Measurements from ENCODE around the gene ACTRT3.
"Not testable (repeated sequence)": the region's sequence is repeated elsewhere in the genome, so short reads cannot be mapped to it uniquely, and the experiment has no call there.

ACTRT3 gene

GRCh38 chr3:169772305-169772896, 3.0 kb upstream of the ACTRT3 start:
- peak; percentile 53 to 59 for DNase-seq

GRCh38 chr3:169771497-169772304, 2.3 kb upstream of the ACTRT3 start:
- peak; percentile 40 to 52 for DNase-seq

- DNase-seq = peak; percentile 86 to 92
Measured at GRCh38 chr3:169764882-169765612, 4.3 kb downstream of the ACTRT3 start, which contains the start of gene TERC. Gene TERC (minus strand): TSS chr3:169765060.

- peak; percentile 55 for DNase-seq
Measured at GRCh38 chr3:169764312-169764881, 5.0 kb downstream of the ACTRT3 start.

- DNase-seq = no peak
Measured at GRCh38 chr3:169760479-169760878, 8.9 kb downstream of the ACTRT3 start.

- no peak for DNase-seq
Measured at GRCh38 chr3:169759256-169759655, 10.1 kb downstream of the ACTRT3 start.

GRCh38 chr3:169758359-169758994, 10.9 kb downstream of the ACTRT3 start:
- DNase-seq = no peak

GRCh38 chr3:169755488-169755887, 13.9 kb downstream of the ACTRT3 start:
- DNase-seq = no peak

- DNase-seq = no peak
Measured at GRCh38 chr3:169754711-169755110, 14.7 kb downstream of the ACTRT3 start.

- DNase-seq = no peak
Measured at GRCh38 chr3:169751875-169752274, 17.5 kb downstream of the ACTRT3 start.

GRCh38 chr3:169750665-169751064, 18.7 kb downstream of the ACTRT3 start:
- DNase-seq = no peak

- DNase-seq = no peak
Measured at GRCh38 chr3:169748670-169749069, 20.7 kb downstream of the ACTRT3 start.

GRCh38 chr3:169746924-169747323, 22.4 kb downstream of the ACTRT3 start:
- no peak for DNase-seq

GRCh38 chr3:169744366-169745054, 24.9 kb downstream of the ACTRT3 start:
- DNase-seq = no peak

- DNase-seq = no peak
Measured at GRCh38 chr3:169739067-169739466, 30.3 kb downstream of the ACTRT3 start.

- not testable (repeated sequence) for DNase-seq
Measured at GRCh38 chr3:169731857-169732256, 37.5 kb downstream of the ACTRT3 start.

GRCh38 chr3:169722724-169723123, 46.6 kb downstream of the ACTRT3 start:
- no peak for DNase-seq

- not testable (repeated sequence) for DNase-seq
Measured at GRCh38 chr3:169718415-169718814, 50.9 kb downstream of the ACTRT3 start.

Measured in stimulated activated CD4-positive, alpha-beta T cell treated with anti-CD3 and anti-CD28 coated beads, Interleukin-4, amount 100 ng/mL, for 4 hours (primary cell).